ENCODE data around the gene TFPI. TPM values are rescaled to one million over a fixed set of nuclear protein-coding genes. Genes with fewer than 3 reads are reported as not detected.

Gene TFPI
- total RNA-seq, 1 experiment from 2014 or later, result 125 TPM

- no peak for DNase-seq
- CTCF ChIA-PET, result no interaction called here
- Mint-ChIP-seq H3K4me3 (ENCODE audit: low read depth, unreplicated experiment) (no peak overlapping the region), H3K4me1 (ENCODE audit: low read depth, unreplicated experiment) (peaks cover 11% of the 10 kb centered on the region), H3K36me3 (ENCODE audit: insufficient read depth, unreplicated experiment) (peaks cover 38% of the 10 kb centered on the region), H3K27ac (ENCODE audit: unreplicated experiment) (peak overlapping the region; percentile 29), H3K9me3 (ENCODE audit: low read depth, unreplicated experiment) (peaks cover 28% of the 10 kb centered on the region), H3K27me3 (ENCODE audit: unreplicated experiment) (no peaks in the 10 kb centered on the region)
- intact Hi-C loops (cut with micrococcal nuclease; ENCODE audit: unreplicated experiment), result no loop called here
- no peak for TF ChIP-seq CTCF (IDR thresholded peaks at IDR 0.05; ENCODE audit: unreplicated experiment)
- no TSS peak for BruUV-seq (replicated peaks)
Measured at GRCh38 chr2:187509667-187510417, 44.4 kb downstream of the TFPI start.

GRCh38 chr2:187506416-187506815 is 47.8 kb downstream of the TFPI start:
- DNase-seq, result no peak
- intact Hi-C loops (cut with micrococcal nuclease; ENCODE audit: unreplicated experiment), result no loop called here
- peaks cover 34% of the 10 kb centered on the region for H3K36me3 Mint-ChIP-seq (ENCODE audit: insufficient read depth, unreplicated experiment)
- H3K27me3 Mint-ChIP-seq (ENCODE audit: unreplicated experiment), result no peaks in the 10 kb centered on the region
- H3K4me3 Mint-ChIP-seq (ENCODE audit: low read depth, unreplicated experiment), result no peak overlapping the region
- H3K4me1 Mint-ChIP-seq (ENCODE audit: low read depth, unreplicated experiment), result peaks cover 40% of the 10 kb centered on the region
- BruUV-seq (replicated peaks), result no TSS peak
- peaks cover 18% of the 10 kb centered on the region for H3K9me3 Mint-ChIP-seq (ENCODE audit: low read depth, unreplicated experiment)
- H3K27ac Mint-ChIP-seq (ENCODE audit: unreplicated experiment), result no peak overlapping the region
- TF ChIP-seq CTCF (IDR thresholded peaks at IDR 0.05; ENCODE audit: unreplicated experiment), result no peak
- CTCF ChIA-PET, result no interaction called here

- no peak overlapping the region for H3K4me3 Mint-ChIP-seq (ENCODE audit: low read depth, unreplicated experiment)
- H3K4me1 Mint-ChIP-seq (ENCODE audit: low read depth, unreplicated experiment), result peaks cover 46% of the 10 kb centered on the region
- H3K36me3 Mint-ChIP-seq (ENCODE audit: insufficient read depth, unreplicated experiment), result peaks cover 24% of the 10 kb centered on the region
- BruUV-seq (replicated peaks), result no TSS peak
- no peak overlapping the region for H3K27ac Mint-ChIP-seq (ENCODE audit: unreplicated experiment)
- no peak for DNase-seq
- peaks cover 15% of the 10 kb centered on the region for H3K9me3 Mint-ChIP-seq (ENCODE audit: low read depth, unreplicated experiment)
- CTCF ChIA-PET, result no interaction called here
- no peaks in the 10 kb centered on the region for H3K27me3 Mint-ChIP-seq (ENCODE audit: unreplicated experiment)
- no peak for TF ChIP-seq CTCF (IDR thresholded peaks at IDR 0.05; ENCODE audit: unreplicated experiment)
- intact Hi-C loops (cut with micrococcal nuclease; ENCODE audit: unreplicated experiment), result no loop called here
Measured at GRCh38 chr2:187505065-187505672, 49.1 kb downstream of the TFPI start.

GRCh38 chr2:187504312-187504921 is 49.8 kb downstream of the TFPI start:
- peaks cover 39% of the 10 kb centered on the region for H3K4me1 Mint-ChIP-seq (ENCODE audit: low read depth, unreplicated experiment)
- BruUV-seq (replicated peaks), result no TSS peak
- H3K36me3 Mint-ChIP-seq (ENCODE audit: insufficient read depth, unreplicated experiment), result peaks cover 17% of the 10 kb centered on the region
- no peaks in the 10 kb centered on the region for H3K27me3 Mint-ChIP-seq (ENCODE audit: unreplicated experiment)
- CTCF ChIA-PET, result no interaction called here
- H3K4me3 Mint-ChIP-seq (ENCODE audit: low read depth, unreplicated experiment), result no peak overlapping the region
- H3K9me3 Mint-ChIP-seq (ENCODE audit: low read depth, unreplicated experiment), result peaks cover 7% of the 10 kb centered on the region
- DNase-seq, result no peak
- intact Hi-C loops (cut with micrococcal nuclease; ENCODE audit: unreplicated experiment), result no loop called here
- H3K27ac Mint-ChIP-seq (ENCODE audit: unreplicated experiment), result peak overlapping the region; percentile 73
- TF ChIP-seq CTCF (IDR thresholded peaks at IDR 0.05; ENCODE audit: unreplicated experiment), result no peak

Measured in Calu3 (cell line).